Activated B cell treated with CpG ODN at 0.5 μM for 24 hours (primary cell): ENCODE measurements around the gene RAD18. TPM values are rescaled to one million over a fixed set of nuclear protein-coding genes. Genes with fewer than 3 reads are reported as not detected.

Experiments
- ATAC-seq: fragments of 200-7000 bp; cut with Tn5 transposase; one replicate; pipeline ENCODE4 v1.10.0; 2021; ENCODE audit warnings: low read depth, mild to moderate bottlenecking, moderate library complexity
- CTCF ChIA-PET: fragments of 350-600 bp; sonication (Branson Sonifier 250); formaldehyde crosslinking; loops from one replicate; lab custom pipeline; 2021; ENCODE audit warnings: antibody characterized with exemption; lab: Charles Lee
- POLR2A ChIA-PET: fragments of 350-600 bp; sonication (Branson Sonifier 250); formaldehyde crosslinking; loops from one replicate; lab custom pipeline; 2021; ENCODE audit warnings: antibody characterized with exemption; lab: Charles Lee
- DNase-seq: peaks from one replicate; pipeline ENCODE4 v3.0.0; 2022
- H3K27ac Mint-ChIP-seq: one replicate; pipeline ENCODE4 v1.8.0; 2020; ENCODE audit warnings: mixed read lengths
- H3K27me3 Mint-ChIP-seq: one replicate; pipeline ENCODE4 v1.8.0; 2021; ENCODE audit warnings: mixed read lengths
- H3K36me3 Mint-ChIP-seq: one replicate; pipeline ENCODE4 v1.8.0; 2021; ENCODE audit warnings: low read depth, mixed read lengths
- H3K4me1 Mint-ChIP-seq: one replicate; pipeline ENCODE4 v1.8.0; 2021; ENCODE audit warnings: mixed read lengths
- H3K4me3 Mint-ChIP-seq: one replicate; pipeline ENCODE4 v1.8.0; 2020; ENCODE audit warnings: mild to moderate bottlenecking, mixed read lengths
- H3K9me3 Mint-ChIP-seq: one replicate; pipeline ENCODE4 v1.8.0; 2020; ENCODE audit warnings: mixed read lengths
- CTCF ChIP-seq: fragments of 200-600 bp; IDR thresholded peaks from one replicate; pipeline ENCODE4 v1.8.0; 2022; ENCODE audit warnings: antibody characterized with exemption, mild to moderate bottlenecking
- intact Hi-C: fragments of 100-400 bp; cut with micrococcal nuclease; formaldehyde crosslinking; loops from one replicate; pipeline ENCODE4 v1.15.1; 2024
- total RNA-seq: library from RNA; stranded (reverse); gene quantifications from 2 replicates; pipeline ENCODE4 v1.2.3, GENCODE V29; 2022

The RAD18 gene
- total RNA-seq, 1 donor from 2014 or later, result 21.6 TPM

DNA sequence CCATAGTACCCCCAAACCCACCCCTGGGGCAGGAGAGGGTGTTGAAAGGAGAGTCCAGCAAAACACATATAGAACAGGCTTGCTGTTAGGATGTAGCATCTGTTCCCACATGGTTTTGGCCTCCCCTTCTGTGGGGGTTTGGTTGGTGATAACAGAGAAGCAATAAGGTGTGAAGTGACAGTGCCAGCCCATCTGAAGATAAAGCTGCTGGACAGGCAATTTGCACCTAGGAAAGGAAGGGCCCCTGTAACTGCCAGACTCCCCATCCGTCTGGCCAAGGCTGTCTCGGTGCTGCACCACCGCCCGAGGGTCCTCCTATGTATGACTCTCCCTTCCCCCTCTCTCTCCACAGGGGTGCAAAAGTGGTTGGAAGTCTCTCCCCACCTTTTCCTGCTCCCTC, 99.4 kb downstream of the RAD18 start:
- POLR2A ChIA-PET, result no interaction called here
- Mint-ChIP-seq H3K4me3 (no peak overlapping the region), H3K27ac (no peak overlapping the region), H3K9me3 (no peaks in the 10 kb centered on the region), H3K27me3 (no peaks in the 10 kb centered on the region), H3K4me1 (peaks cover 3% of the 10 kb centered on the region), H3K36me3 (no peaks in the 10 kb centered on the region)
- DNase-seq, result no peak
- intact Hi-C loops, result no loop called here
- ATAC-seq, result no peak
- no peak for TF ChIP-seq CTCF
- CTCF ChIA-PET, result no interaction called here

DNA sequence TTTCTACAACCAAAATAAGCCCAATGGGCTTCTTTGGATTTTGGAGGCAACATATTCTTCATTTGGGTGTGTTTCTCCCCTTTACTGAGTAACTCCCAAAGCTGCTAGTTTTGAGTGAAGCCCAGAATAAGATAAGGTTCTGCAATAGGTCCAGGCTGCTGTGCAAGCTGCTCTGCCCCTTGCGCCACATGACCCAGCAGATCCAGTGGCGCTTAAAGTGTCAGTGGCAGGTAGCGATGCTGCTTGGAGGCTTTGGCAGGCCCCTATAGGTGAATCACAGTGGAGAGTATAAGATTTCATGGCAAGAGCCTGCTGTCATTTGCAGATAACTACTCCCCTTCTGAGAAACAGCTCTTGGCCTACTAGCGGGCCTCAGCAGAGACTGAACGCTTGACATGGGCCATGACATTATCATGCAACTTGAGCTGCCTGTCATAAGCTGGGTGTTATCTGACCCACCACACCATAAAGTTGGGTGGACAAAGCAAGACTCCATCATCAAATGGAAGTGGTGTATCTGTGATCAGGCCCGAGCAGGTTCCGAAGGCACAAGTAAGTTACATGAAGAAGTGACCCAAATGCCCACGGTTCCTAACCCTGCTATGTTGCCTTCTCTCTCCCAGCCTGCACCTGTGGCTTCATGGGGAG, 105.4 kb downstream of the RAD18 start:
- Mint-ChIP-seq H3K4me3 (no peak overlapping the region), H3K27ac (no peak overlapping the region), H3K27me3 (no peaks in the 10 kb centered on the region), H3K9me3 (no peaks in the 10 kb centered on the region), H3K36me3 (no peaks in the 10 kb centered on the region), H3K4me1 (no peaks in the 10 kb centered on the region)
- ChIA-PET CTCF (no interaction called here), POLR2A (no interaction called here)
- no peak for DNase-seq
- intact Hi-C loops, result no loop called here
- TF ChIP-seq CTCF, result no peak
- no peak for ATAC-seq

DNA sequence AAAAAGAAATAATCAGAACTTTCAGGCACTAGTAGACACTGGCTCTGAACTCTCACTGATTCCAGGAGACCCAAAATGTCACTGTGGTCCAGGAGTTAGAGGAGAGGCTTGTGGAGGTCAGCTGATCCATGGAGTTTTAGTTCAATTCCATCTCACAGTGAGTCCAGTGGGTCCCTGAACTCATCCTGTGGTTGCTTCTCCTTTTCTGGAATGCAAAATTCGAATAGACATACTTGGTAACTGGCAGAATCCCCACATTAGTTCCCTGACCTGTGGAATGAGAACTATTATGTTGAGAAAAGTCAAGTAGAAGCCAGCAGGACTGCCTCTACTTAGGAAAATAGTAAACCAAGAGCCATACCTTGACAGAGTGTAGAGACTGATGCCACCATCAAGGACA, 106.6 kb downstream of the RAD18 start:
- Mint-ChIP-seq H3K27me3 (no peaks in the 10 kb centered on the region), H3K27ac (no peak overlapping the region), H3K4me3 (no peak overlapping the region), H3K36me3 (no peaks in the 10 kb centered on the region), H3K4me1 (no peaks in the 10 kb centered on the region), H3K9me3 (no peaks in the 10 kb centered on the region)
- no peak for TF ChIP-seq CTCF
- no peak for ATAC-seq
- POLR2A ChIA-PET, result no interaction called here
- intact Hi-C loops, result no loop called here
- no peak for DNase-seq
- CTCF ChIA-PET, result no interaction called here

DNA sequence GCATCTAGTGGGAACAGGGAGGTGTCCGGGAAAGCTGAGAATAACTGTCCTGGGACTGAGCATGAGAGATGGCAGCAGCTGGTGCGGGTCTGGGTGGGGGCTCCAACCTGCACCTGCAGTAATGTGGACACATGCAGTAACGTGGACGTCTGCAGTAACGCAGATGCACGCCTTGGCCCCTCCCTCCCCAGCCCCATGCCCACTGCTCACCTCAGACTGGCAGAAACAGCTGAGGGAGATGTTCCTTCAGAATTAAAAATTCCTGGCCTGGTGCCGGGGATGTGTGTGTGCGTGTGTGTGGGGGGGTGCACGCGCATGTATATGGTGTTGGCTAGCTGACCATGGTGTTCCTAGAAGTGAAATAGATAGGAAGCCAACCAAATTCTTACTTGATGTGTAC, 107.2 kb downstream of the RAD18 start:
- DNase-seq (no peak), ATAC-seq (no peak)
- H3K4me1 Mint-ChIP-seq, result no peaks in the 10 kb centered on the region
- intact Hi-C loops, result no loop called here
- ChIA-PET CTCF (no interaction called here), POLR2A (no interaction called here)
- no peaks in the 10 kb centered on the region for H3K9me3 Mint-ChIP-seq
- H3K4me3 Mint-ChIP-seq, result no peak overlapping the region
- no peak for TF ChIP-seq CTCF
- no peaks in the 10 kb centered on the region for H3K36me3 Mint-ChIP-seq
- H3K27ac Mint-ChIP-seq, result no peak overlapping the region
- H3K27me3 Mint-ChIP-seq, result no peaks in the 10 kb centered on the region

DNA sequence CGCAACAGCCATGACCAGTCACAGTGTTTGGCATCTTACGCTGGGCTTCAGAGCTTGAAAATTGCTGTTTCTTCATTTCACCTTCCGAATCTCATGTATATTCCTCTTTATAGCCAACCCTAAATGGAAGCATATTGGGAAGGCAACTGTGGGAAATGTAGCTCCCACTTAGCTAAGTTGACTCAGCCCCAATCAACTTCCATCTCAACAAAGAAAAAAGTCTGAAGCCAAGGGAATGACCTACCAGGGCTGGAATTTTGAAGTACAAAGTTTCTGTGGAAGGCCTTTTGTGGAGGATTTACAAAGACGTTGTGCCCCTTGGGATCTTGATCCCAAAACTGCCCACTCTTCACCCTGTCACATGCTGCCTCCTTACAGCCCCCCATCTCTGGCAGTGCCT, 108.6 kb downstream of the RAD18 start:
- DNase-seq, result no peak

More for the DNA sequence above, 108.6 kb downstream of the RAD18 start:
- CTCF ChIA-PET, result no interaction called here
- H3K27ac Mint-ChIP-seq, result no peak overlapping the region
- H3K27me3 Mint-ChIP-seq, result no peaks in the 10 kb centered on the region
- H3K4me1 Mint-ChIP-seq, result no peaks in the 10 kb centered on the region
- no peak overlapping the region for H3K4me3 Mint-ChIP-seq
- intact Hi-C loops, result no loop called here
- H3K36me3 Mint-ChIP-seq, result no peaks in the 10 kb centered on the region
- ATAC-seq, result no peak
- no peaks in the 10 kb centered on the region for H3K9me3 Mint-ChIP-seq
- POLR2A ChIA-PET, result no interaction called here
- no peak for TF ChIP-seq CTCF
